Left lung (tissue), 14 donors: ENCODE results near the gene ENAH. TPM values are rescaled to one million over a fixed set of nuclear protein-coding genes. Genes with fewer than 3 reads are reported as not detected.
A peak's percentile ranks its signal among the peaks of the same experiment; 100 is the strongest.
"Not testable (repeated sequence)": the region's sequence is repeated elsewhere in the genome, so short reads cannot be mapped to it uniquely, and the experiment has no call there.

Experiments
- ATAC-seq: fragments of 200-7000 bp; cut with Tn5 transposase; one replicate; pipeline ENCODE4 v1.9.1; 2020; ENCODE audit warnings: moderate library complexity
- DNase-seq, 4 donors: peaks; one replicate each; pipeline ENCODE4 v3.0.0-alpha.2; 2013 to 2020
- H3K27ac ChIP-seq, 2 donors: fragments of 200-600 bp; sonication (generic) in 1 of 2; one replicate each; pipeline versions ENCODE4 v1.5.0 to v1.8.0; 2020 to 2021
- H3K27me3 ChIP-seq, 2 donors: fragments of 200-600 bp; sonication (generic) in 1 of 2; one replicate each; pipeline versions ENCODE4 v1.5.0 to v1.8.0; 2020 to 2021
- H3K36me3 ChIP-seq, 2 donors: fragments of 200-600 bp; sonication (generic) in 1 of 2; one replicate each; pipeline versions ENCODE4 v1.5.0 to v1.8.0; 2020 to 2021
- H3K4me1 ChIP-seq, 2 donors: fragments of 200-600 bp; one replicate each; pipeline ENCODE4 v1.8.0; 2021
- H3K4me3 ChIP-seq, 2 donors: fragments of 200-600 bp; sonication (generic) in 1 of 2; one replicate each; pipeline versions ENCODE4 v1.5.0 to v1.8.0; 2020 to 2021; ENCODE audit warnings: mild to moderate bottlenecking in 1 of 2
- H3K9me3 ChIP-seq, 2 donors: fragments of 200-600 bp; sonication (generic) in 1 of 2; one replicate each; pipeline versions ENCODE4 v1.5.0 to v1.8.0; 2020 to 2021
- CTCF ChIP-seq, 2 donors: fragments of 200-600 bp; sonication (generic) in 1 of 2; IDR thresholded peaks; one replicate each; pipeline versions ENCODE4 v1.5.0 to v1.8.0; 2021; ENCODE audit warnings: antibody characterized with exemption in 2 of 2
- intact Hi-C, 2 donors: fragments of 100-400 bp; cut with DNase I; formaldehyde crosslinking; loops; one replicate each; pipeline versions ENCODE4 v1.11.2 to v1.14.2; 2022
- long read RNA-seq, 12 donors: library from polyadenylated mRNA in 2 of 12; unstranded in 2 of 12; transcript quantifications; one replicate each; pipeline ENCODE4 v2.0.0 and lab custom pipeline, GENCODE V29; 2019 to 2026
- polyA plus RNA-seq, 6 donors: library from polyadenylated mRNA; unstranded; fragments of 120-200 nt; gene quantifications; one replicate each; pipeline ENCODE4 v1.2.1, GENCODE V29; 2013; ENCODE audit not compliant: insufficient read length in 6 of 6
- total RNA-seq, 2 donors: library from RNA; stranded (reverse); fragmentation: NEBNext Ultra II Directional; extraction: Animal tissue kit (Norgen Biotek cat#: 25700); gene quantifications; one replicate each; pipeline ENCODE4 v1.2.1, GENCODE V29; 2021
- donor health status: DM: no; HTN: yes; CAD: no.
- donor health status: DM: no; HTN: no; CAD: no.

The ENAH gene
- 100 to 1,000 TPM; 106 to 142 TPM for total RNA-seq
- polyA plus RNA-seq = 100 to 1,000 TPM; 198 to 255 (median 248) TPM
- long read RNA-seq, donor 1, full-length matches to known transcripts = 17 of 64 reads
- long read RNA-seq, donor 1, partial matches to known transcripts = 47 of 64 reads
- long read RNA-seq, donor 1, other reads (novel, unspliced or antisense) = 0 of 64 reads
- long read RNA-seq, donor 2, full-length matches to known transcripts = 19 of 76 reads
- long read RNA-seq, donor 2, partial matches to known transcripts = 57 of 76 reads
- long read RNA-seq, donor 2, other reads (novel, unspliced or antisense) = 0 of 76 reads
- long read RNA-seq, donor 3, full-length matches to known transcripts = 12 of 55 reads
- long read RNA-seq, donor 3, partial matches to known transcripts = 43 of 55 reads
- long read RNA-seq, donor 3, other reads (novel, unspliced or antisense) = 0 of 55 reads
- long read RNA-seq, donor 4, partial matches to known transcripts = 0 of 6 reads
- long read RNA-seq, donor 4, other reads (novel, unspliced or antisense) = 6 of 6 reads
- long read RNA-seq, donor 5, full-length matches to known transcripts = 11 of 37 reads
- long read RNA-seq, donor 5, partial matches to known transcripts = 26 of 37 reads
- long read RNA-seq, donor 5, other reads (novel, unspliced or antisense) = 0 of 37 reads
- long read RNA-seq, donor 6, full-length matches to known transcripts = 16 of 22 reads
- long read RNA-seq, donor 6, partial matches to known transcripts = 6 of 22 reads
- long read RNA-seq, donor 6, other reads (novel, unspliced or antisense) = 0 of 22 reads
- long read RNA-seq, donor 7, transcript ENAH-203 (14 exons, 2,758 nt) = major isoform, 5 of 15 reads
- long read RNA-seq, donor 7, partial matches to known transcripts = 8 of 15 reads
- long read RNA-seq, donor 7, other reads (novel, unspliced or antisense) = 0 of 15 reads
- long read RNA-seq, donor 8, full-length matches to known transcripts = 26 of 51 reads
- long read RNA-seq, donor 8, partial matches to known transcripts = 25 of 51 reads
- long read RNA-seq, donor 8, other reads (novel, unspliced or antisense) = 0 of 51 reads
- long read RNA-seq, donor 9 = 0 reads
- long read RNA-seq, donor 10, partial matches to known transcripts = 2 of 4 reads
- long read RNA-seq, donor 10, other reads (novel, unspliced or antisense) = 2 of 4 reads
- long read RNA-seq, donor 11, partial matches to known transcripts = 13 of 22 reads
- long read RNA-seq, donor 11, other reads (novel, unspliced or antisense) = 0 of 22 reads
- long read RNA-seq, donor 12, full-length matches to known transcripts = 15 of 29 reads
- long read RNA-seq, donor 12, partial matches to known transcripts = 14 of 29 reads
- long read RNA-seq, donor 12, other reads (novel, unspliced or antisense) = 0 of 29 reads

- Histone ChIP-seq H3K4me1 (peaks cover 14 to 25% of the 10 kb centered on the region in 2 donors), H3K9me3 (no peaks in the 10 kb centered on the region), H3K27me3 (peaks cover 0 to 59% of the 10 kb centered on the region in 2 donors), H3K4me3 (peak within 1 kb of the TSS; percentile 68 to 90), H3K36me3 (no peaks in the 10 kb centered on the region), H3K27ac (peak within 1 kb of the TSS; percentile 85 to 95)
- ATAC-seq (peak; percentile 88), DNase-seq (peak; percentile 78 to 92 (median 85))
- intact Hi-C loops = loop anchor here in 1 of 2 donors (10.0 kb wide), 1 partner anchor 112 kb away; no protein-coding TSS in a partner anchor
- no peak for TF ChIP-seq CTCF (IDR thresholded peaks at IDR 0.05)
Measured at GRCh38 chr1:225652729-225653462, at the start of gene ENAH. ENAH (minus strand) TSS chr1:225653123; CDS start chr1:225652690, 433 bp downstream.

- TF ChIP-seq CTCF (IDR thresholded peaks at IDR 0.05) = no peak
- no peak for ATAC-seq
- no peaks in the 10 kb centered on the region for H3K9me3 ChIP-seq
- no peak for DNase-seq
- intact Hi-C loops = no loop called here
- H3K27ac ChIP-seq = peak overlapping the region in 1 of 2 donors; percentile 81
- peaks cover 6 to 9% of the 10 kb centered on the region in 2 donors for H3K4me1 ChIP-seq
- H3K4me3 ChIP-seq = no peak overlapping the region
- H3K36me3 ChIP-seq = no peaks in the 10 kb centered on the region
- H3K27me3 ChIP-seq = no peaks in the 10 kb centered on the region
Measured at GRCh38 chr1:225700889-225701465, 48.1 kb upstream of the ENAH start.

- Histone ChIP-seq H3K27ac (peak overlapping the region in 1 of 2 donors; percentile 81), H3K4me3 (no peak overlapping the region), H3K36me3 (no peaks in the 10 kb centered on the region), H3K9me3 (no peaks in the 10 kb centered on the region), H3K4me1 (peaks cover 6 to 9% of the 10 kb centered on the region in 2 donors), H3K27me3 (no peaks in the 10 kb centered on the region)
- intact Hi-C loops = no loop called here
- ATAC-seq (peak; percentile 74), DNase-seq (no peak)
- TF ChIP-seq CTCF (IDR thresholded peaks at IDR 0.05) = no peak
Measured at GRCh38 chr1:225700164-225700821, 47.4 kb upstream of the ENAH start.

- peaks cover 6 to 11% of the 10 kb centered on the region in 2 donors for H3K4me1 ChIP-seq
- H3K36me3 ChIP-seq = no peaks in the 10 kb centered on the region
- no peak for TF ChIP-seq CTCF (IDR thresholded peaks at IDR 0.05)
- intact Hi-C loops = no loop called here
- no peak for ATAC-seq
- peak in 1 of 4 donors; percentile 55 for DNase-seq
- no peak overlapping the region for H3K4me3 ChIP-seq
- H3K27ac ChIP-seq = peak overlapping the region in 1 of 2 donors; percentile 81
- H3K9me3 ChIP-seq = no peaks in the 10 kb centered on the region
- H3K27me3 ChIP-seq = no peaks in the 10 kb centered on the region
Measured at GRCh38 chr1:225699336-225699735, 46.4 kb upstream of the ENAH start.

- H3K27me3 ChIP-seq, H3K27ac ChIP-seq, H3K4me3 ChIP-seq, DNase-seq, ATAC-seq, H3K9me3 ChIP-seq, intact Hi-C loops, H3K36me3 ChIP-seq: not testable (repeated sequence)
- peaks cover 13 to 22% of the 10 kb centered on the region in 2 donors for H3K4me1 ChIP-seq
Measured at GRCh38 chr1:225698194-225698593, 45.3 kb upstream of the ENAH start.
